ENCODE results near the gene GTF2H4. TPM values are rescaled to one million over a fixed set of nuclear protein-coding genes. Genes with fewer than 3 reads are reported as not detected.

The GTF2H4 gene
- total RNA-seq, 1 experiment from 2014 or later: 33.9 TPM

- peaks cover 31% of the 10 kb centered on the region for H3K36me3 Mint-ChIP-seq (ENCODE audit: insufficient read depth, unreplicated experiment)
- intact Hi-C loops (cut with micrococcal nuclease): no loop called here
- H3K4me1 Mint-ChIP-seq (ENCODE audit: insufficient read depth, unreplicated experiment): peaks cover 32% of the 10 kb centered on the region
- no peaks in the 10 kb centered on the region for H3K27me3 Mint-ChIP-seq (ENCODE audit: insufficient read depth, unreplicated experiment)
- no peak for DNase-seq (ENCODE audit: unreplicated experiment)
- TSS peak; percentile 31 for BruUV-seq (replicated peaks)
- H3K27ac Mint-ChIP-seq (ENCODE audit: low read depth, unreplicated experiment): no peak overlapping the region
- TF ChIP-seq, protein P1, sequence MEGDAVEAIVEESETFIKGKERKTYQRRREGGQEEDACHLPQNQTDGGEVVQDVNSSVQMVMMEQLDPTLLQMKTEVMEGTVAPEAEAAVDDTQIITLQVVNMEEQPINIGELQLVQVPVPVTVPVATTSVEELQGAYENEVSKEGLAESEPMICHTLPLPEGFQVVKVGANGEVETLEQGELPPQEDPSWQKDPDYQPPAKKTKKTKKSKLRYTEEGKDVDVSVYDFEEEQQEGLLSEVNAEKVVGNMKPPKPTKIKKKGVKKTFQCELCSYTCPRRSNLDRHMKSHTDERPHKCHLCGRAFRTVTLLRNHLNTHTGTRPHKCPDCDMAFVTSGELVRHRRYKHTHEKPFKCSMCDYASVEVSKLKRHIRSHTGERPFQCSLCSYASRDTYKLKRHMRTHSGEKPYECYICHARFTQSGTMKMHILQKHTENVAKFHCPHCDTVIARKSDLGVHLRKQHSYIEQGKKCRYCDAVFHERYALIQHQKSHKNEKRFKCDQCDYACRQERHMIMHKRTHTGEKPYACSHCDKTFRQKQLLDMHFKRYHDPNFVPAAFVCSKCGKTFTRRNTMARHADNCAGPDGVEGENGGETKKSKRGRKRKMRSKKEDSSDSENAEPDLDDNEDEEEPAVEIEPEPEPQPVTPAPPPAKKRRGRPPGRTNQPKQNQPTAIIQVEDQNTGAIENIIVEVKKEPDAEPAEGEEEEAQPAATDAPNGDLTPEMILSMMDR (IDR thresholded peaks at IDR 0.05; ENCODE audit: unreplicated experiment): no peak
- H3K9me3 Mint-ChIP-seq (ENCODE audit: unreplicated experiment): no peaks in the 10 kb centered on the region
- POLR2A ChIA-PET: interaction anchor here (0.7 to 5.4 kb wide), 14 partner anchors 11 to 222 kb away, joined by 3 to 100 read pairs (median 5); partner anchors contain the start of genes DDR1, NRM and PSORS1C1
- peak overlapping the region; percentile 13 for H3K4me3 Mint-ChIP-seq (ENCODE audit: unreplicated experiment)
- CTCF ChIA-PET: interaction anchor here (0.5 to 21.4 kb wide), 26 partner anchors 10 to 234 kb away, joined by 3 to 749 read pairs (median 5); partner anchors contain the start of genes DDR1, MUCL3, PSORS1C1 and SFTA2
These were observed 4.9 kb downstream of the GTF2H4 start for GRCh38 chr6:30912746-30913520.

GRCh38 chr6:30913721-30914075 lies 5.7 kb downstream of the GTF2H4 start:
- Mint-ChIP-seq H3K4me3 (ENCODE audit: unreplicated experiment) (peak overlapping the region; percentile 77), H3K27ac (ENCODE audit: low read depth, unreplicated experiment) (peak overlapping the region; percentile 92), H3K4me1 (ENCODE audit: insufficient read depth, unreplicated experiment) (peaks cover 25% of the 10 kb centered on the region), H3K9me3 (ENCODE audit: unreplicated experiment) (no peaks in the 10 kb centered on the region), H3K36me3 (ENCODE audit: insufficient read depth, unreplicated experiment) (peaks cover 39% of the 10 kb centered on the region), H3K27me3 (ENCODE audit: insufficient read depth, unreplicated experiment) (no peaks in the 10 kb centered on the region)
- ChIA-PET POLR2A (interaction anchor here (0.6 to 5.4 kb wide), 30 partner anchors 11 to 296 kb away, joined by 3 to 100 read pairs (median 6); partner anchors contain the start of genes DDR1, FLOT1, NRM and PPP1R10), CTCF (interaction anchor here (0.5 to 21.4 kb wide), 28 partner anchors 11 to 225 kb away, joined by 3 to 749 read pairs (median 7); partner anchors contain the start of genes DDR1, MUCL3, PSORS1C1 and SFTA2)
- no TSS peak for BruUV-seq (replicated peaks)
- TF ChIP-seq, protein P1 (IDR thresholded peaks at IDR 0.05; ENCODE audit: unreplicated experiment): peak; percentile 24
- intact Hi-C loops (cut with micrococcal nuclease): loop anchor here (1.0 kb wide), 1 partner anchor 85 kb away; no protein-coding TSS in a partner anchor
- DNase-seq (ENCODE audit: unreplicated experiment): no peak

DNA sequence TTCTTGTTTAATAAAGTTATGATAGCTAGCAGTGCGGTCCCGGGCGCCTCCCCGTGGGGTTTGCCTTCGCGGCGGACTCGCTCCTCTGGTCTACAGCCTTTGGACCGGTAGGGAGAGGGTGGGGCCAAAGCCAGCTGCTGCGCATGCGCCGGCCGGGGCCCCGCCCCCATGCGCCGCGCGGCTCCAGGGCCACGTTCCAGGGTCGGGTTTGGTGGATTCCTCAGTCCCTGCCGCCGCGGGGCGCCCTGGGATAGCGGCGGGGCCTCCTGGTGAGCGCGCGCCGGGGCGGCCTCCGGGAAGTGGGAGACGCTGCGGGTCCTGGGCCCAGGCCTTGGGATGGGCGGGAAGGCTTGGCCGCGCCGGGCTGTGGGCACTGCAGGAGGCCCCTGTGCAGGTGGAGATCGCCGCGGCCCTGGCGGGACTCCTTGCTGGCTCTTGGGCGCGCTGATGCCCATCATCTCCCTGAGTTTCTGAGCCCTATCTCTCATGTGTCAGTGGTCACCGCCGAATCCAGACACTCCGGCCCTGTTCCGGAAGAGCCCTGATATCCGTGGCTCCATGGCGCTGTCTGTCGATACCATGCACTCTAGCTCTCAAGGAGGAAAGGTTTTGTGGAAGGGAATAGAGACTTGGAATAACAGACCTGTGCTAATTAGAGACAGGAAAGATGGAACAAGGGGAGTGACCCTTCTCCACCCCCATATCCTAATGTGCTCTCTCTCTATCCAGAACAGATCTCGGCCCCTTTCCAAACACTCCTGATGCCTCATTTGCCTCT lies 6.3 kb downstream of the GTF2H4 start, which contains the start of gene VARS2:
VARS2 (plus strand) TSS at position 163 of the 778 bp plus-strand sequence; CDS start at position 762, 599 bp downstream.
- Mint-ChIP-seq H3K4me1 (ENCODE audit: insufficient read depth, unreplicated experiment) (peaks cover 19% of the 10 kb centered on the region), H3K4me3 (ENCODE audit: unreplicated experiment) (peak within 1 kb of the TSS; percentile 77), H3K27me3 (ENCODE audit: insufficient read depth, unreplicated experiment) (no peaks in the 10 kb centered on the region), H3K9me3 (ENCODE audit: unreplicated experiment) (no peaks in the 10 kb centered on the region), H3K27ac (ENCODE audit: low read depth, unreplicated experiment) (peak within 1 kb of the TSS; percentile 92), H3K36me3 (ENCODE audit: insufficient read depth, unreplicated experiment) (peaks cover 44% of the 10 kb centered on the region)
- intact Hi-C loops (cut with micrococcal nuclease): loop anchor here (1.0 kb wide), 1 partner anchor 86 kb away; no protein-coding TSS in a partner anchor
- ChIA-PET CTCF (interaction anchor here (0.5 to 21.4 kb wide), 46 partner anchors 11 to 245 kb away, joined by 3 to 749 read pairs (median 6); partner anchors contain the start of genes DDR1, MUCL3, PSORS1C1 and SFTA2), POLR2A (interaction anchor here (0.6 to 5.4 kb wide), 39 partner anchors 12 to 297 kb away, joined by 3 to 100 read pairs (median 5); partner anchors contain the start of genes DDR1, FLOT1, NRM and PPP1R10)
- BruUV-seq (replicated peaks): TSS peak; percentile 51
- TF ChIP-seq, protein P1 (IDR thresholded peaks at IDR 0.05; ENCODE audit: unreplicated experiment): no peak
- DNase-seq (ENCODE audit: unreplicated experiment): peak; percentile 93

Data from MCF 10A (cell line).